ENCODE measurements around the gene GOLGA7B.

GOLGA7B gene

GRCh38 chr10:97894092-97894491 lies 44.4 kb downstream of the GOLGA7B start:
- no peak for DNase-seq (ENCODE audit: low spot score)

GRCh38 chr10:97895084-97895483 lies 45.4 kb downstream of the GOLGA7B start:
- no peak for DNase-seq (ENCODE audit: low spot score)

GRCh38 chr10:97895915-97896314 lies 46.3 kb downstream of the GOLGA7B start:
- no peak for DNase-seq (ENCODE audit: low spot score)

GRCh38 chr10:97896756-97897358 lies 47.2 kb downstream of the GOLGA7B start:
- no peak for DNase-seq (ENCODE audit: low spot score)

- no peak for DNase-seq (ENCODE audit: low spot score)
Measured at GRCh38 chr10:97898429-97898828, 48.8 kb downstream of the GOLGA7B start.

GRCh38 chr10:97901381-97901780 lies 51.7 kb downstream of the GOLGA7B start:
- DNase-seq (ENCODE audit: low spot score): no peak

GRCh38 chr10:97903128-97904017 lies 53.7 kb downstream of the GOLGA7B start:
- no peak for DNase-seq (ENCODE audit: low spot score)

GRCh38 chr10:97904018-97904381 lies 54.4 kb downstream of the GOLGA7B start:
- DNase-seq (ENCODE audit: low spot score): no peak

GRCh38 chr10:97904576-97904975 lies 54.9 kb downstream of the GOLGA7B start:
- no peak for DNase-seq (ENCODE audit: low spot score)

- no peak for DNase-seq (ENCODE audit: low spot score)
Measured at GRCh38 chr10:97905276-97905675, 55.6 kb downstream of the GOLGA7B start.

GRCh38 chr10:97907211-97907610 lies 57.6 kb downstream of the GOLGA7B start:
- DNase-seq (ENCODE audit: low spot score): no peak

- no peak for DNase-seq (ENCODE audit: low spot score)
Measured at GRCh38 chr10:97907830-97908229, 58.2 kb downstream of the GOLGA7B start.

GRCh38 chr10:97910661-97911060 lies 61.0 kb downstream of the GOLGA7B start:
- no peak for DNase-seq (ENCODE audit: low spot score)

- no peak for DNase-seq (ENCODE audit: low spot score)
Measured at GRCh38 chr10:97911217-97911616, 61.6 kb downstream of the GOLGA7B start.

GRCh38 chr10:97913193-97913592 lies 63.5 kb downstream of the GOLGA7B start:
- DNase-seq (ENCODE audit: low spot score): no peak

GRCh38 chr10:97913614-97914013 lies 64.0 kb downstream of the GOLGA7B start:
- no peak for DNase-seq (ENCODE audit: low spot score)

GRCh38 chr10:97914171-97914836 lies 64.7 kb downstream of the GOLGA7B start:
- DNase-seq (ENCODE audit: low spot score): no peak

- DNase-seq (ENCODE audit: low spot score): peak; percentile 85
Measured at GRCh38 chr10:97914837-97915211, 65.2 kb downstream of the GOLGA7B start.

GRCh38 chr10:97915346-97916131 lies 65.9 kb downstream of the GOLGA7B start:
- DNase-seq (ENCODE audit: low spot score): peak; percentile 92

GRCh38 chr10:97916586-97916985 lies 66.9 kb downstream of the GOLGA7B start:
- DNase-seq (ENCODE audit: low spot score): peak; percentile 86

GRCh38 chr10:97919012-97919411 lies 69.4 kb downstream of the GOLGA7B start:
- DNase-seq (ENCODE audit: low spot score): no peak

GRCh38 chr10:97920865-97921264 lies 71.2 kb downstream of the GOLGA7B start:
- no peak for DNase-seq (ENCODE audit: low spot score)
